DND-41 (cell line): ENCODE results near the gene CNN3.

Source experiments
- EZH2 ChIP-seq: IDR thresholded peaks from 3 replicates; pipeline ENCODE4 v1.6.1; 2012; ENCODE audit warnings: borderline replicate concordance, low read depth, mild to moderate bottlenecking, moderate library complexity, low read length, inconsistent platforms; ENCODE audit not compliant: severe bottlenecking
- TF ChIP-seq, protein P1 (sequence below): IDR thresholded peaks from 2 replicates; pipeline ENCODE4 v1.5.1; 2012; ENCODE audit warnings: borderline replicate concordance, low read length, moderate library complexity, mild to moderate bottlenecking; ENCODE audit not compliant: poor library complexity, severe bottlenecking; ENCODE audit errors: extremely low read depth

- TF ChIP-seq, protein P1, sequence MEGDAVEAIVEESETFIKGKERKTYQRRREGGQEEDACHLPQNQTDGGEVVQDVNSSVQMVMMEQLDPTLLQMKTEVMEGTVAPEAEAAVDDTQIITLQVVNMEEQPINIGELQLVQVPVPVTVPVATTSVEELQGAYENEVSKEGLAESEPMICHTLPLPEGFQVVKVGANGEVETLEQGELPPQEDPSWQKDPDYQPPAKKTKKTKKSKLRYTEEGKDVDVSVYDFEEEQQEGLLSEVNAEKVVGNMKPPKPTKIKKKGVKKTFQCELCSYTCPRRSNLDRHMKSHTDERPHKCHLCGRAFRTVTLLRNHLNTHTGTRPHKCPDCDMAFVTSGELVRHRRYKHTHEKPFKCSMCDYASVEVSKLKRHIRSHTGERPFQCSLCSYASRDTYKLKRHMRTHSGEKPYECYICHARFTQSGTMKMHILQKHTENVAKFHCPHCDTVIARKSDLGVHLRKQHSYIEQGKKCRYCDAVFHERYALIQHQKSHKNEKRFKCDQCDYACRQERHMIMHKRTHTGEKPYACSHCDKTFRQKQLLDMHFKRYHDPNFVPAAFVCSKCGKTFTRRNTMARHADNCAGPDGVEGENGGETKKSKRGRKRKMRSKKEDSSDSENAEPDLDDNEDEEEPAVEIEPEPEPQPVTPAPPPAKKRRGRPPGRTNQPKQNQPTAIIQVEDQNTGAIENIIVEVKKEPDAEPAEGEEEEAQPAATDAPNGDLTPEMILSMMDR: no peak
- no peak for TF ChIP-seq EZH2
Measured at GRCh38 chr1:94934551-94934950, 7.6 kb upstream of the CNN3 start.
